IPS-18a (cell line): ENCODE data around the gene SEPTIN5.

Source experiments
- H3K27ac ChIP-seq: one replicate; pipeline ENCODE4 v1.5.1; 2013; ENCODE audit warnings: low read length
- H3K27me3 ChIP-seq: one replicate; pipeline ENCODE4 v1.6.1; 2013; ENCODE audit warnings: mild to moderate bottlenecking, low read length; ENCODE audit not compliant: control insufficient read depth, insufficient read depth
- H3K36me3 ChIP-seq: one replicate; pipeline ENCODE4 v1.6.1; 2013; ENCODE audit warnings: low read depth, low read length; ENCODE audit not compliant: control insufficient read depth
- H3K4me1 ChIP-seq: one replicate; pipeline ENCODE4 v1.6.1; 2013; ENCODE audit warnings: low read depth, low read length; ENCODE audit not compliant: control insufficient read depth
- H3K4me3 ChIP-seq: one replicate; pipeline ENCODE4 v1.5.1; 2013; ENCODE audit warnings: low read length
- H3K9ac ChIP-seq: one replicate; pipeline ENCODE4 v1.6.1; 2013; ENCODE audit warnings: mild to moderate bottlenecking, low read length, moderate library complexity
- H3K9me3 ChIP-seq: one replicate; pipeline ENCODE4 v1.6.1; 2013; ENCODE audit warnings: low read depth, low read length; ENCODE audit not compliant: control insufficient read depth

SEPTIN5 gene

DNA sequence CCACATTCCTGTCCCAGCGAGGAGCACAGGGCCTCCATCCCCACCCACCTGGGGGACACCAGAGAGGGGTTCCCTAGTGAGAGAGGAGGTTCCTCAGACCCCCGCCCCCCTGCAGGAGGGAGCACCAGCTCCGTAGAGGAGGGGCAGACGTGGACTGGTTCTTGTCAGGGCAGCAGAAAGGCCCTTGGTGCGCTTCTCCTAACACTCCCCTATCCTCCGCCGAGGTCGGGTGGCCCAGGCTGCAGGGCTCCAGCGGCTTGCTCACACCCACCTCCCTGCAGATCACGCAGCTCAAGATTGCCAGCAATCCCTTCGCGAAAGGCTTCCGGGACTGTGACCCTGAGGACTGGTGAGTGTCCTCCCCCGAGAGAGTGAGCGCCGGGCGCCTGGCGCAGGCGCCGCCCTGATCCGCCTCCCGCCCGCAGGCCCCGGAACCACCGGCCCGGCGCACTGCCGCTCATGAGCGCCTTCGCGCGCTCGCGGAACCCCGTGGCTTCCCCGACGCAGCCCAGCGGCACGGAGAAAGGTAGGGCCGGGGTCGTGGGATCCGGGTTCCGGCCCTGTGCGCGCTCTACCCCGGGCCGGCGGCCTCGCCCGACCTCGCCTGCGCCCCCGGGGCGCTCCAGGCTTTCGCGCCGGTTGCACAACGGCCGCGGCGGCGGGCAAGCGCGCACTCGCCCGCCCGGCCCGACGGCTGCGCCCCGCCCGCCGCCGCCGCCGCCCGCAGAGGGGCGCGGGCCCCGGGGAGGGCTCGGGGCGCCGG lies 51.4 kb downstream of the SEPTIN5 start:
- Histone ChIP-seq H3K27me3 (peaks cover 98% of the 10 kb centered on the region), H3K9me3 (no peaks in the 10 kb centered on the region), H3K27ac (no peak overlapping the region), H3K4me3 (peak overlapping the region; percentile 22), H3K4me1 (peaks cover 27% of the 10 kb centered on the region), H3K9ac (no peak overlapping the region), H3K36me3 (no peaks in the 10 kb centered on the region)

DNA sequence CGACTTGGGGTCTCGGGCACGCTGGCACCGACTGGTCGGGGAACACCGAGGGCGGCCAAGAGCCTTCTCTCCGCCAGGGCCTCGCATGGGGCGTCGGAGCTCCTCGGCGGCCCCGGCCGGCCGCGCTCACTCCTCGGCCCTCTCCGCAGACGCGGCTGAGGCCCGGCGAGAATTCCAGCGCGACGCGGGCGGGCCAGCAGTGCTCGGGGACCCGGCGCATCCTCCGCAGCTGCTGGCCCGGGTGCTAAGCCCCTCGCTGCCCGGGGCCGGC lies 51.9 kb downstream of the SEPTIN5 start:
- Histone ChIP-seq H3K36me3 (no peaks in the 10 kb centered on the region), H3K4me3 (no peak overlapping the region), H3K4me1 (peaks cover 27% of the 10 kb centered on the region), H3K27me3 (peaks cover 100% of the 10 kb centered on the region), H3K27ac (no peak overlapping the region), H3K9me3 (no peaks in the 10 kb centered on the region), H3K9ac (no peak overlapping the region)

DNA sequence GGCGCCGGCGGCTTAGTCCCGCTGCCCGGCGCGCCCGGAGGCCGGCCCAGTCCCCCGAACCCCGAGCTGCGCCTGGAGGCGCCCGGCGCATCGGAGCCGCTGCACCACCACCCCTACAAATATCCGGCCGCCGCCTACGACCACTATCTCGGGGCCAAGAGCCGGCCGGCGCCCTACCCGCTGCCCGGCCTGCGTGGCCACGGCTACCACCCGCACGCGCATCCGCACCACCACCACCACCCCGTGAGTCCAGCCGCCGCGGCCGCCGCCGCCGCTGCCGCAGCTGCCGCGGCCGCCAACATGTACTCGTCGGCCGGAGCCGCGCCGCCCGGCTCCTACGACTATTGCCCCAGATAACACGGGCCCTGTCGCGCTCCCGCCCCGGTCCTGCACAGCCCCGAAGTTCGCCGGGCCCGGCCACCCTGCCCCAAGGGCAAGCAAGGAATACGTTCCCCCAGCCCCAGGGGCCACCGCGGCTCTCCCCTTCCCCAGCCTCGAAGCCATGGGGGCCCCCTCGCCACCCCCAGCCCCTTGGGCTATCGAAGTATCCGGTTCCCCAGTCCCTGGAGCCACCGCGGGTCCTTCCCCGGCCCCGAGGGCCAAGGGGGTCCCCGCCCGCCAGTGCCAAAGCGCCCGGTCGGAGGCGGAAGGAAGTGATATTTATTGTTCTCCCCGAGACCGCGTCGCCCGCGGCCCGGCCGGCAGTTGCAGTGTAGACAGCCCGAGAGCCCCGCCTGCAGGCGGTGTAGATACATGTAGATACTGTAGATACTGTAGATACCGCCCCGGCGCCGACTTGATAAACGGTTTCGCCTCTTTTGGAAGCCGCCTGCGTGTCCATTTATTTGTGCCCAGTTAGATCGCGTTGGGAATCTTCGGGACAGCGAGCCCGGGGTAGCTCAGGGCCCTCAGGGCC lies 52.5 kb downstream of the SEPTIN5 start:
- H3K9me3 ChIP-seq = no peaks in the 10 kb centered on the region
- no peaks in the 10 kb centered on the region for H3K36me3 ChIP-seq
- peaks cover 25% of the 10 kb centered on the region for H3K4me1 ChIP-seq
- peaks cover 96% of the 10 kb centered on the region for H3K27me3 ChIP-seq
- H3K9ac ChIP-seq = no peak overlapping the region
- no peak overlapping the region for H3K4me3 ChIP-seq
- no peak overlapping the region for H3K27ac ChIP-seq

DNA sequence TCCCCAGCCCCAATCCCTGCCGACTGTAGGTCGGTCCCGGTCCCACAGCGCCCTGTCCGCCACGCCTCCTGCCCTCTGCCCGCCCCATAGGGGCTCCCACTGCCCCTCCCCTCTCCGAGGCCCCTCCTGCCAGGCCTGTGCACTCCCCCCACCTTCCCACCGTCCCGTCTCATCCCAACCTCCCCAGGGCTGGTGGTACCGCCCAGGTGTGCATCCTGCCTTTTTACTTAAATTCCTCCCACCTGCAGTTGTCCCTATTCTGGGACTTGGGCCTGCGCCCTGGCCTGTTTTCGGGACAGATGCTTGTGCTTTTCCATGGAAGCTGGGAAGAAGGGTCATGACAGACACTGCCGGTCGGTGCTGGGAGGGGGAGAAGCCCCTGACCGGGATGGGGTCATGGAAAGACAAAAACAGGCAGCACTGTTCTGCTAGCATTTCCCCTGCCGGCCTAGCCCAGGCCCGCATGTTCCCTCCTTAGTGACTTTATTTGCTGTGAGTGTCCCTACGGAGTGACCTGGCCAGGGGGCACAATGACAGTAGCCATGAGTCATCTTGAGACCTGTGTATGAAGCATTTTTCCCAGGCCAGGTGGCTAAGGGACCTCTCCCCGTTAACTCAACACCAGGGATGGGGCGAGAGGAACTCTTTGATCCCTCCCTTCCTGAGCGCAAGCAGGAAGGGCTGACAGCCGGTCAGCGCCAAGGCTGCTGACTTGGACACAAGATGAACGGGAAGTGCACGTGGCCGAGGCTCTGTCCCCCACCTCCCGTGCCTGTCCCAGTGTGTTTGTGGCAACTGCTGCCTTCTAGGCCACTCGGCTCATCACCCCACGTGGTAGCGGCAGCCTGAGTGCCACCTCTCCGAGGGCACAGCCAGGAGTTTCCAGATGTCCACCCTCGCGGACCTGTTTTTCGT lies 53.4 kb downstream of the SEPTIN5 start:
- Histone ChIP-seq H3K36me3 (no peaks in the 10 kb centered on the region), H3K27me3 (peaks cover 96% of the 10 kb centered on the region), H3K9ac (no peak overlapping the region), H3K4me1 (peaks cover 21% of the 10 kb centered on the region), H3K27ac (no peak overlapping the region), H3K4me3 (no peak overlapping the region), H3K9me3 (no peaks in the 10 kb centered on the region)

DNA sequence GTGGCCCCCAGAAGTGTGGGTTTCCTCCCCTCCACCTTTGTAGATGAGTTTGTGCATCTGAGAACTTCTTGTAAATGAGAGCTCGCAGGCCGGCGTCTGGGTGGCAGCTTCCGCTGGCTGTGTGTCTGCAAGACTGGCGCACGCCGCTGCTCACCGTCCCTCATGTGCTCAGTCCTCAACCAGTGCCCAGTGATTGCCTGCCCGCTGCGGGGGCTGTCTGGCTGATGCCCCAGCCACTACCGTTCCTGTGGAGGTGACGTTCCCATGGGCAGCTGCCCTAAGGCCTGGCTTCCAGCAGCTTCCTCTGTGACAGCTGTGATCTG lies 55.1 kb downstream of the SEPTIN5 start:
- no peak overlapping the region for H3K4me3 ChIP-seq
- no peak overlapping the region for H3K9ac ChIP-seq
- H3K27ac ChIP-seq = no peak overlapping the region
- peaks cover 18% of the 10 kb centered on the region for H3K4me1 ChIP-seq
- H3K36me3 ChIP-seq = no peaks in the 10 kb centered on the region
- H3K27me3 ChIP-seq = peaks cover 85% of the 10 kb centered on the region
- H3K9me3 ChIP-seq = no peaks in the 10 kb centered on the region

DNA sequence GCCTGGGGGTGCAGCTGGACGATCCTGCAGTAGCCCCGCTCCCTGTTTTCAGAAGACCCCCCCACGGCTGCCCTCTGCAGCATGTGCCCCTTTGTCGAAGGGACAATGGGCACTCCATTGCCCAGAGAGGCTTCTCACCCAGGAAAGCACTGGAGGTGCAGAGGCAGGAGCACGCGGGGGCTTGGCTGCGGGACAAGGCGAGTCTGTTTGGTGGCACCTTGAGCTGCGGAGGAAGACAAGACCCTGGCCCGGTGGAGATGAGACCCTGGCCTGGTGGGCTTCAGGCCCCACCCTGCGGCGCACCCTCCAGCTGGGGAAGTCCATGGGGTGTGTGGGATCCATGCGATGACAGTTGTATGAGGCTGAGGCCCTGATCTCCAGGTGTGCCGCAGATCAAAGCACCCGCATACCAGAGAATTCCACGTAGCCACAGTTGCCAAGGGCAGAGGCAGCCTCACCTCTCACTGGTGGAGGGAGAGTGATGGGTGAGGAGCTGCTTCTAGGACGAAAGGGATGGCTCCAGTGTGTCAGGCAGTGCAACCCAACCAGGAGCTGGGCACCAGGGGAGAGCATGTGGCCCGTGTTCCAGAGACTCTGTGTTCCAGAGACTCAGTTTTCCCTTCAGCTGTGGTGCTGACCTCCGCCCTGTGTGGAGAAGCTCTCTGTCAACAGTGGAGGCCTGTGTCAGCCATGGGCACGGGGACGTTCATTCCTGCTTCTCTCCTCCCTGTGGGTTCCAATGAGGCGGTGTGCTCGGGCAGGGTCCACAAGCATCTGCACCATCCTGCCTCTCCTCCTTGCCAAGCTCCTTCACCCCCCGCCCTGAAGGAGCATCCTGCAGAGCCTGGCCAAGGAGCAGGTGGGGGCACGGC lies 56.3 kb downstream of the SEPTIN5 start:
- Histone ChIP-seq H3K9ac (no peak overlapping the region), H3K27ac (no peak overlapping the region), H3K9me3 (no peaks in the 10 kb centered on the region), H3K4me3 (no peak overlapping the region), H3K36me3 (no peaks in the 10 kb centered on the region), H3K27me3 (peaks cover 73% of the 10 kb centered on the region), H3K4me1 (peaks cover 7% of the 10 kb centered on the region)

DNA sequence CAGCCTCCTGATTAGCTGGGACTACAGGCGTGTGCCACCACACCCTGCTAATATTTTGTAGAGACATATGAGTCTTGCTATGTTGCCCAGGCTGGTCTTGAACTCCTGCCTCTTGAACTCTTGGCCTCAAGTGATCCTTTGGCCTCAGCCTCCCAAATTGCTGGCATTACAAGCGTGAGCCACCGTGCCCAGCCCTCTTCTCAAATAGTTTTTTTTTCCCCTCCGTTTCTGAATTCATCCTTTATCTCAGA lies 58.0 kb downstream of the SEPTIN5 start:
- peaks cover 55% of the 10 kb centered on the region for H3K27me3 ChIP-seq
- no peak overlapping the region for H3K4me3 ChIP-seq
- no peak overlapping the region for H3K9ac ChIP-seq
- H3K27ac ChIP-seq = no peak overlapping the region
- peaks cover 7% of the 10 kb centered on the region for H3K4me1 ChIP-seq
- no peaks in the 10 kb centered on the region for H3K9me3 ChIP-seq
- no peaks in the 10 kb centered on the region for H3K36me3 ChIP-seq
